ENCODE data around the gene SMIM3.
A peak's percentile ranks its signal among the peaks of the same experiment; 100 is the strongest.

SMIM3 gene

GRCh38 chr5:150763023-150763769 lies 15.4 kb upstream of the SMIM3 start:
- H3K4me1 Mint-ChIP-seq, result peaks cover 26% of the 10 kb centered on the region
- no peaks in the 10 kb centered on the region for H3K9me3 Mint-ChIP-seq
- no peaks in the 10 kb centered on the region for H3K36me3 Mint-ChIP-seq (ENCODE audit: low read depth)
- H3K27ac Mint-ChIP-seq, result peak overlapping the region; percentile 81 to 96 (median 87)
- peaks cover 4% of the 10 kb centered on the region for H3K27me3 Mint-ChIP-seq (ENCODE audit: low read depth)
- TF ChIP-seq CTCF (IDR thresholded peaks at IDR 0.05; ENCODE audit: unreplicated experiment in 3 of 3), result no peak
- peak overlapping the region in 1 of 3 experiments; percentile 17 for H3K4me3 Mint-ChIP-seq

GRCh38 chr5:150764530-150764929 lies 14.0 kb upstream of the SMIM3 start:
- TF ChIP-seq CTCF (IDR thresholded peaks at IDR 0.05; ENCODE audit: unreplicated experiment in 3 of 3), result no peak
- Mint-ChIP-seq H3K4me1 (peaks cover 22% of the 10 kb centered on the region), H3K4me3 (no peak overlapping the region), H3K27ac (peak overlapping the region in 1 of 3 experiments; percentile 87), H3K36me3 (ENCODE audit: low read depth) (no peaks in the 10 kb centered on the region), H3K9me3 (no peaks in the 10 kb centered on the region), H3K27me3 (ENCODE audit: low read depth) (peaks cover 4% of the 10 kb centered on the region)

GRCh38 chr5:150765011-150765798 lies 13.4 kb upstream of the SMIM3 start:
- H3K27ac Mint-ChIP-seq, result no peak overlapping the region
- no peaks in the 10 kb centered on the region for H3K9me3 Mint-ChIP-seq
- no peaks in the 10 kb centered on the region for H3K36me3 Mint-ChIP-seq (ENCODE audit: low read depth)
- H3K4me1 Mint-ChIP-seq, result peaks cover 21% of the 10 kb centered on the region
- TF ChIP-seq CTCF (IDR thresholded peaks at IDR 0.05; ENCODE audit: unreplicated experiment in 3 of 3), result no peak
- H3K4me3 Mint-ChIP-seq, result no peak overlapping the region
- H3K27me3 Mint-ChIP-seq (ENCODE audit: low read depth), result peaks cover 4% of the 10 kb centered on the region

DNA sequence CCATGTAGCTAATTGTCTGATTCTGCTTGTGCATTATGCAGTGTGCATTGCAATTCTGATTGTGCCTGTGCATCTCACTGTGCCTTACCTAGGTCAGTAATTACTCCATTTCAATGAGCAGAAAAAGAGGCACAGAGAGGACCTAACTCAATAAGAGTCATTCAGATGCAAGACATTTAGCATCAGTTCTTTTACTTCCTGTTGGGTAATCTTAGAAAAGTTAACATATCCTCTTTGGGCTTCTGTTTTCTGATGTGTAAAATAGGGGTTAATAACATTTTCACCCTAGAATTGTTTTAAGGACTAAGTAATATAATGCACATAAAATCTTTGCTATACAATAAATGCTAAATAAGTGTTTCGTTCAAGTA lies 12.8 kb upstream of the SMIM3 start:
- Mint-ChIP-seq H3K4me3 (no peak overlapping the region), H3K27ac (no peak overlapping the region), H3K36me3 (ENCODE audit: low read depth) (no peaks in the 10 kb centered on the region), H3K27me3 (ENCODE audit: low read depth) (peaks cover 4% of the 10 kb centered on the region), H3K9me3 (peaks cover 3% of the 10 kb centered on the region), H3K4me1 (peaks cover 21% of the 10 kb centered on the region)
- TF ChIP-seq CTCF (IDR thresholded peaks at IDR 0.05; ENCODE audit: unreplicated experiment in 3 of 3), result no peak

- Mint-ChIP-seq H3K9me3 (peaks cover 3% of the 10 kb centered on the region), H3K27ac (no peak overlapping the region), H3K36me3 (ENCODE audit: low read depth) (no peaks in the 10 kb centered on the region), H3K27me3 (ENCODE audit: low read depth) (peaks cover 4% of the 10 kb centered on the region), H3K4me1 (peaks cover 21% of the 10 kb centered on the region), H3K4me3 (no peak overlapping the region)
- no peak for TF ChIP-seq CTCF (IDR thresholded peaks at IDR 0.05; ENCODE audit: unreplicated experiment in 3 of 3)
Observed at GRCh38 chr5:150766251-150766650, 12.3 kb upstream of the SMIM3 start.
